Omental fat pad (tissue), 4 donors: ENCODE measurements around the gene HDAC10. TPM values are rescaled to one million over a fixed set of nuclear protein-coding genes. Genes with fewer than 3 reads are reported as not detected.

Source experiments
- ATAC-seq: fragments of 150-250 bp; one replicate; pipeline ENCODE4 v1.9.1; 2016; ENCODE audit warnings: mild to moderate bottlenecking, moderate library complexity; ENCODE audit not compliant: low FRiP score
- DNase-seq: peaks from one replicate; pipeline ENCODE4 v3.0.0-alpha.2; 2019; ENCODE audit warnings: low spot score
- total RNA-seq, 4 donors: library from RNA; depleted of rRNA; stranded (reverse); fragments of >200 nt; gene quantifications; one replicate each; pipeline ENCODE4 v1.1.0, GENCODE V29; 2016
- TF ChIP-seq, protein P1 (sequence below), 3 donors: fragments of 450-650 bp; IDR thresholded peaks; one replicate each; pipeline ENCODE4 v1.5.1; 2016 to 2017; ENCODE audit warnings: antibody characterized with exemption in 3 of 3, mild to moderate bottlenecking in 3 of 3, moderate library complexity in 2 of 3

HDAC10 gene
- total RNA-seq, 4 donors from 2014 or later = 18.4 to 53.8 (median 23.6) TPM

DNA sequence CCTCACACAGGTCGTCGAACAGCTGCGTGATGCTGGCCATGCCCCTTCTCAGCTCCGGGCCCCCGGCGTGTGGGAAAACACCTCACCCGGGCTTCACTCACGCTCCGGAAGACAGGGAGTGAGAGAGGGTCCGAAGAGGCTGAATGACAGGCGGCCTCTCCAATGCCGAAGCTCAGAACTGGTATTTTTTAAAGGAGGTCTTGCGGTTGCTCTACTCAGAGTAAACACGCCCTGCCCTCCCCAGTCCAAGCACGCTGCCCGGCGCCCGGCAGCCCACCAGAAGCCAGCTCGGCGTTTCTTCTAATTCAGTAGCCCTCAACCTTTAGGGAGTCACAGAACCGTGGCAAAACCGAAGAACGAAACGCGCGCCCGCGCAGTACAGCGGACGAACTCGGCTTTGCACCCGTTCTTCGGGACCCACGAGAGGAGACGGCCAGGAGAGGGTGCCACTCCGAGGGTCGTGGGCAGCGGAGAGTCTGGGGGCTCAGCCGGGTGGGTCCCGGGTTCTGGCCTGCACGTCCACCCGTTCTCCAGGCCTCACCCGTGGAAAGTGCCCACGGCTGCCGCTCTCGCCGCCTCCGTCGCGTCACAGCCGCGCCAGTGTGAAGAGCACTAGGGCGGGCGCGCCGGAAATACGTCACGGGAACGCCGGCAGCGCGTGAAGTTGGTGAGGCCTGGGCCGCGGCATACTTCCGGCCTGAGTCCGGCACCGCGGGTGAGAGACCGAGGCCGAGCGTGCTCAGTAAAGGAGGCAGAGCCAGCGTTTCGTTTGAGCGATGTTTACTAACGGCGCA is 6.4 kb downstream of the HDAC10 start, which contains the start of gene TUBGCP6:
TSS of gene TUBGCP6 (minus strand) at position 604 of the 794 bp plus-strand sequence. CDS start at position 40, 564 bp downstream.
- peak; percentile 80 for ATAC-seq
- peak; percentile 84 for DNase-seq
- TF ChIP-seq, protein P1, sequence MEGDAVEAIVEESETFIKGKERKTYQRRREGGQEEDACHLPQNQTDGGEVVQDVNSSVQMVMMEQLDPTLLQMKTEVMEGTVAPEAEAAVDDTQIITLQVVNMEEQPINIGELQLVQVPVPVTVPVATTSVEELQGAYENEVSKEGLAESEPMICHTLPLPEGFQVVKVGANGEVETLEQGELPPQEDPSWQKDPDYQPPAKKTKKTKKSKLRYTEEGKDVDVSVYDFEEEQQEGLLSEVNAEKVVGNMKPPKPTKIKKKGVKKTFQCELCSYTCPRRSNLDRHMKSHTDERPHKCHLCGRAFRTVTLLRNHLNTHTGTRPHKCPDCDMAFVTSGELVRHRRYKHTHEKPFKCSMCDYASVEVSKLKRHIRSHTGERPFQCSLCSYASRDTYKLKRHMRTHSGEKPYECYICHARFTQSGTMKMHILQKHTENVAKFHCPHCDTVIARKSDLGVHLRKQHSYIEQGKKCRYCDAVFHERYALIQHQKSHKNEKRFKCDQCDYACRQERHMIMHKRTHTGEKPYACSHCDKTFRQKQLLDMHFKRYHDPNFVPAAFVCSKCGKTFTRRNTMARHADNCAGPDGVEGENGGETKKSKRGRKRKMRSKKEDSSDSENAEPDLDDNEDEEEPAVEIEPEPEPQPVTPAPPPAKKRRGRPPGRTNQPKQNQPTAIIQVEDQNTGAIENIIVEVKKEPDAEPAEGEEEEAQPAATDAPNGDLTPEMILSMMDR (IDR thresholded peaks at IDR 0.05) = no peak

DNA sequence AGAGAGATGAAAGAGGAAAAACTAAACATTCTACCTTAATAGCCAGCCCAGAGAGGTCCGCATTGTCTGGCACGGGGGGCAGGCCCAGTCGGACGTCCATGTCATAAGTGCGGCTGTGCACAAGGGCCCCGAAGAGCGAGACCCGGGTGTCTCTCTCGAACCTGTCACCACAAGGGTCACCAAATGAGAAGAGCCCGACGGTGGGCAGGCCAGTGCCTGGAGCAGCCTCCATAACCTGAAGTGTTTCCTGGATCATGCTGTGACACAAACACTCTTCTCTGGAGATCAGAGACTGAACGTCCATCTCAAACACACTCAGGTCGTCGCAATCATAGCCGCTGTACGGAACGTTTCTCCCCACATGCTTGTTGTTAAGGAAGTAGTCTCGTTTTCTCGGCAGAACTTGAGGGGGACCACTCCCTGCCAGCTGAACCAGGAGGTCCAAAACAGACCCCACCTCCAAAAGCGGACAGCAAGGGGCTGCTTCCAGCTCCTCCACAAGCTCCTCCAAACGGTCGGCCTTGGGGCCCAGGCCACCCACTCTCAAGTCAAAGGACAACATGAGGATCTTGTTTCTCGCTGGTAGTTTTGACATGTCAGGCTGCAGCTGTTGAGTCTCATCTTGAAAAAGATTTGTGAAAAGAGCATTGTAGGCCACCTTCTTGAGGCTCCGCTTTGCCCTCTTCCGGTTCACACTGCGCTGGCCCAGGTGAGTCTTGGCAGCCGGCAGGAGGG is 7.2 kb downstream of the HDAC10 start:
- no peak for DNase-seq
- no peak for ATAC-seq
- TF ChIP-seq, protein P1 (IDR thresholded peaks at IDR 0.05) = no peak

DNA sequence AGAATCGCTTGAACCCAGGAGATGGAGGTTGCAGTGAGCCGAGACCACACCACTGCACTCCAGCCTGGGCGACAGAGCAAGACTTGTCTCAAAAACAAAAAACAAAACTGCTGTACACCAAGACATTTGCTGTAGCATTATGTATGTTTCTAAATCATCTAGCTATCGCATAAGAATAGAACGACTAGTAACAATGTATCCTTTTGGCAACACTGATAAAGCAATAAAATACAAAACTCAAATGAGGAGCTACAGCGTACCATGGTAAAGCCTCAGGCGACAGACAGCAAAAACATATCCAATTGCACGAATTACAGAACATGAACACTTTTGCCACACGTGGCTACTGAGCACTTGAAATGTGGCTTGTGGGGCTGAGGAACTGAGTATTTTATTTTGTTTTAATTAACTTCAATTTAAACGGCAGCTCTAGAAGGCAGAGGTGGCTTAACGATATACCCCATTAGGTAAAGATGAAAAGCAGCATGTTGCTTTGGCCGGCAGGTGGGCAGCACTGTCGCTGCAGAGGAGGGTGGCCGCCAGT is 8.6 kb downstream of the HDAC10 start:
- DNase-seq (no peak), ATAC-seq (no peak)
- TF ChIP-seq, protein P1 (IDR thresholded peaks at IDR 0.05) = no peak

DNA sequence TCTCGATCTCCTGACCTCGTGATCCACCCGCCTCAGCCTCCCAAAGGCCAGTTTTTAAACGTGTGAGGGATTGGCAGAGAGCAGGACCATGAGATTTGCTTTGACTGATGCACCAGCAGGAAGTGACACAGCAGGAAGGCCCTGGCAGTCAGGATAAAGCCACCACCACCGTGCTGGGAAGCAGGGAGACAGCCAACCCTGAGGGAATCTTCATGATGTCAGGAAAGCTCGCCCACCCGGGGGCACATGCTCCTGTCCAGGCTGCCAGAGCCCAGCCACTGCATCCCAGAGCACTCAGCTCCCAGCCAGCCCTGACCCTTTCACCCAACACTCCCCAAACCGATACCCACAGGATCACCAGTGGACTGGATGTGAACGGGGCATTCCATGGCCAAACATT is 12.3 kb downstream of the HDAC10 start:
- TF ChIP-seq, protein P1 (IDR thresholded peaks at IDR 0.05) = no peak
- DNase-seq (no peak), ATAC-seq (no peak)

DNA sequence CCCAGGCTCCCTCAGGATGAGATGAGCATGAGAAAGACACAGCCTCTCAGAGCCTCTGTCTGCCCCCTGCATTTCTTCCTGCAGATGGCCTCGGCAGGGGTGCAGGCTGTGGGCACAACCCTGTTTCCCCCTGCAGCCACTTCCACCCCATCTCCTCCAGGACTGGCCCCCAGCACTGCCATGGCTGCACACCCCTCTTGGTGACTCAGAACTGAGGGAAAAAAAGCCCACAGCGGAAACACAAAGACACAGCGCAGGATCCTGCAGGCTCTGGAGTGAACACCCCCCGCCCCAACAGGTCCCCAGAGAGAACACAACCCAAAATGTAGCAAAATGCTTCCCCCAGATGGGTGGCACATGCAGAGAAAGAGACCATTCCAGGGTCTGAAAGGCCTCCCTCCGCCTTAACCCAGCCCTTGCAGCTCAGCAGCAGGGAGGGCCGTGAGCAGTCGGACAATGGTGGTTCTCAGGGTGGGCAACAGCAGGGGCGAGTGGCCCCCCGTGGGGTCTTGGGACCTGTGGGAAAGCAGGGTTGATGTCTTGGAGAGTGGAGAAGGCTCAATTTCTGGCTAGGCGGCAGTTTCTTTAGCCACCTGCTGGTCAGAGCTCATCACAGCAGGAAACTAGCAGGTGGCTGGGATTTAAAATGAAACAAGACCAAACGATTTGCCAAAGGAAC is 14.2 kb downstream of the HDAC10 start:
- TF ChIP-seq, protein P1 (IDR thresholded peaks at IDR 0.05) = no peak
- ATAC-seq = no peak
- no peak for DNase-seq

DNA sequence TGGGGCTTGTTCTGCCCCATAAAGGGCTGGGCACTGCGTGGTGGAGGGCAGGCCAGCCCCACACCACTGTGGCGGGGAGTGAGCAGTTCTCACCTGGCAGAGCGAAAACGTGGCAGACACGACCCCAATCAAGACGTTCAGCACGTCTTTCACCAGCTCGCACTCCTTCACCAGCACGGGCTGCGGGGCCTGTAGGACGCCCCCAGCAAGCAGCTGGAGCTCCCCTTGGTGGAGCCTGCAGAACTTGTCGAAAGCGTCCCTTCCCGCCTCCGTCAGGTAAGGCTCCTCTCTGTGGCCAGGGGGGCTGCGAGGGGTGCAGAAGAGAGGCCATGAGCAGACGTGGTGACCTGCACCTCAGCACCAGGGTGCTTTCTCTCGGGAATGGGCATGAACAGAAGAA is 17.8 kb downstream of the HDAC10 start:
- TF ChIP-seq, protein P1 (IDR thresholded peaks at IDR 0.05) = no peak
- ATAC-seq = no peak
- no peak for DNase-seq
